Measurements from ENCODE around the gene ERI3. TPM values are rescaled to one million over a fixed set of nuclear protein-coding genes. Genes with fewer than 3 reads are reported as not detected.

Gene ERI3
- total and polyA plus RNA-seq, 2 of the 13 experiments (the other 11 are each of a cell fraction or from before 2014, with no cell fraction given) = 35.6 to 35.9 TPM

- TF ChIP-seq TFDP1 (CRISPR knock-in tag; IDR thresholded peaks at IDR 0.05; ENCODE audit: borderline replicate concordance) (peak; percentile 64; the same call in 1 of the 2 replicates), ZEB1 (IDR thresholded peaks at IDR 0.05; ENCODE audit: insufficient replicate concordance, low read depth) (peak; percentile 75), ZNF761 (CRISPR knock-in tag; conservative IDR thresholded peaks at IDR 0.05) (peak; percentile 95), GMEB1 (CRISPR knock-in tag; IDR thresholded peaks at IDR 0.05; ENCODE audit: borderline replicate concordance) (peak; percentile 73; the same call in 1 of the 2 replicates), ZNF547 (CRISPR knock-in tag; IDR thresholded peaks at IDR 0.05) (peak; percentile 93; the same call in 1 of the 2 replicates), HHEX (CRISPR knock-in tag; IDR thresholded peaks at IDR 0.05) (no peak), TRIM22 (IDR thresholded peaks at IDR 0.05) (no peak), DZIP1 (CRISPR knock-in tag; IDR thresholded peaks at IDR 0.05) (peak; percentile 88), KAT7 (CRISPR knock-in tag; IDR thresholded peaks at IDR 0.05; ENCODE audit: borderline replicate concordance) (peak; percentile 90; the same call in 1 of the 2 replicates), ZMYM4 (CRISPR knock-in tag; IDR thresholded peaks at IDR 0.05) (peak; percentile 98), ZNF879 (CRISPR knock-in tag; IDR thresholded peaks at IDR 0.05) (no peak), ZZZ3 (CRISPR knock-in tag; IDR thresholded peaks at IDR 0.05; ENCODE audit: borderline replicate concordance) (peak; percentile 79; the same call in 1 of the 2 replicates), PATZ1 (CRISPR knock-in tag; IDR thresholded peaks at IDR 0.05) (peak; percentile 78), FOXJ3 (CRISPR knock-in tag; IDR thresholded peaks at IDR 0.05; ENCODE audit: borderline replicate concordance) (peak; percentile 57; the same call in 1 of the 2 replicates), ZNF383 (CRISPR knock-in tag; IDR thresholded peaks at IDR 0.05; ENCODE audit: borderline replicate concordance) (0 out of 2 replicates have a peak, but pooled peaks have one; percentile 74), PHF21A (CRISPR knock-in tag; IDR thresholded peaks at IDR 0.05) (peak; percentile 40; the same call in 1 of the 2 replicates)
These were observed 141.6 kb downstream of the ERI3 start, which contains the start of gene DMAP1 (continued) for GRCh38 chr1:44213222-44214112.
